Kidney (tissue), 14 donors: Measurements from ENCODE around the gene SARS1. TPM values are rescaled to one million over a fixed set of nuclear protein-coding genes. Genes with fewer than 3 reads are reported as not detected.

Experiments used
- DNase-seq, 5 donors: peaks; one replicate each; pipeline ENCODE4 v3.0.0-alpha.2; 2013 to 2020
- FAIRE-seq: peaks from 2 replicates; lab custom pipeline; 2012; peaks lifted over from hg19 to GRCh38; lab: Jason Lieb, UNC
- H3K27ac ChIP-seq, 2 donors: one replicate each; pipeline ENCODE4 v1.7.0; 2013; ENCODE audit warnings: low read depth in 2 of 2, low read length in 2 of 2, inconsistent platforms in 1 of 2
- H3K27me3 ChIP-seq: one replicate; pipeline ENCODE4 v1.7.1; 2013; ENCODE audit warnings: low read length, inconsistent platforms; ENCODE audit not compliant: control insufficient read depth, insufficient read depth
- H3K36me3 ChIP-seq, 3 donors: one replicate each; pipeline versions ENCODE4 v1.7.0 to v1.7.1; 2013; ENCODE audit warnings: low read length in 3 of 3, control low read depth in 1 of 3, inconsistent platforms in 1 of 3; ENCODE audit not compliant: insufficient read depth in 3 of 3, control insufficient read depth in 2 of 3
- H3K4me1 ChIP-seq, 3 donors: one replicate each; pipeline versions ENCODE4 v1.7.0 to v1.7.1; 2013; ENCODE audit warnings: low read length in 3 of 3, inconsistent platforms in 1 of 3, low read depth in 1 of 3; ENCODE audit not compliant: control insufficient read depth in 2 of 3, insufficient read depth in 2 of 3
- H3K4me3 ChIP-seq, 3 donors: one replicate each; pipeline versions ENCODE4 v1.7.0 to v1.8.1; 2013; ENCODE audit warnings: low read length in 3 of 3, control low read depth in 1 of 3, inconsistent platforms in 1 of 3
- H3K9ac ChIP-seq, 3 donors: one replicate each; pipeline versions ENCODE4 v1.7.0 to v1.7.1; 2013; ENCODE audit warnings: low read length in 3 of 3, control low read depth in 1 of 3, inconsistent platforms in 1 of 3
- H3K9me3 ChIP-seq, 3 donors: one replicate each; pipeline versions ENCODE4 v1.7.0 to v1.7.1; 2013; ENCODE audit warnings: low read length in 3 of 3, control low read depth in 1 of 3, inconsistent platforms in 1 of 3; ENCODE audit not compliant: control insufficient read depth in 2 of 3, insufficient read depth in 1 of 3
- CTCF ChIP-seq: IDR thresholded peaks from 3 replicates; pipeline ENCODE4 v1.5.1; 2012; ENCODE audit warnings: mild to moderate bottlenecking, moderate library complexity, borderline replicate concordance; ENCODE audit not compliant: insufficient read depth; ENCODE audit errors: extremely low read depth
- intact Hi-C: fragments of 100-400 bp; cut with DNase I; formaldehyde crosslinking; loops from one replicate; pipeline ENCODE4 v1.11.1; 2022
- polyA plus RNA-seq: library from polyadenylated mRNA; stranded (reverse); fragments of 350-450 nt; fragmentation: Illumina TruSeq; extraction: RNeasy Lipid Tissue Mini Kit (QIAGEN cat#74804); gene quantifications from one replicate; pipeline ENCODE4 v1.2.3, GENCODE V29; 2014; ENCODE audit warnings: low read depth, low replicate concordance; ENCODE audit not compliant: insufficient read depth
- total RNA-seq: library from RNA; stranded (reverse); fragmentation: NEBNext Ultra II Directional; extraction: Animal tissue kit (Norgen Biotek cat#: 25700); gene quantifications from one replicate; pipeline ENCODE4 v1.2.1, GENCODE V29; 2021
- donor health status: control.
- donor health status: control.
- donor health status: control.
- donor health status: control.
- donor health status: control.
- donor health status: DM: yes; HTN: yes; CAD: no.
- donor health status: Normal renal cell carcinoma (clear cell type).

Gene SARS1
- total and polyA plus RNA-seq, 2 donors from 2014 or later = 114 to 181 TPM

GRCh38 chr1:109250454-109251276 lies 36.9 kb downstream of the SARS1 start:
- peaks cover 0 to 34% (median 17%) of the 10 kb centered on the region in 3 donors for H3K4me1 ChIP-seq
- H3K9ac ChIP-seq = peak overlapping the region in 1 of 3 donors; percentile 12
- H3K4me3 ChIP-seq = peak overlapping the region in 2 of 3 donors; percentile 26 to 47
- peak in 2 of 5 donors; percentile 59 to 72 for DNase-seq
- TF ChIP-seq CTCF = no peak
- no peaks in the 10 kb centered on the region for H3K36me3 ChIP-seq
- intact Hi-C loops = no loop called here
- no peaks in the 10 kb centered on the region for H3K27me3 ChIP-seq
- H3K27ac ChIP-seq = no peak overlapping the region
- FAIRE-seq = no peak
- H3K9me3 ChIP-seq = no peaks in the 10 kb centered on the region

- Histone ChIP-seq H3K4me1 (peaks cover 0 to 34% (median 17%) of the 10 kb centered on the region in 3 donors), H3K27ac (no peak overlapping the region), H3K36me3 (no peaks in the 10 kb centered on the region), H3K9ac (no peak overlapping the region), H3K27me3 (no peaks in the 10 kb centered on the region), H3K9me3 (no peaks in the 10 kb centered on the region), H3K4me3 (no peak overlapping the region)
- FAIRE-seq (no peak), DNase-seq (peak in 2 of 5 donors; percentile 38 to 54)
- intact Hi-C loops = no loop called here
- TF ChIP-seq CTCF = no peak
Measured at GRCh38 chr1:109251277-109252166, 37.8 kb downstream of the SARS1 start.

GRCh38 chr1:109252167-109252892 lies 38.6 kb downstream of the SARS1 start:
- no peaks in the 10 kb centered on the region for H3K36me3 ChIP-seq
- H3K4me3 ChIP-seq = no peak overlapping the region
- intact Hi-C loops = no loop called here
- H3K9ac ChIP-seq = no peak overlapping the region
- H3K27ac ChIP-seq = no peak overlapping the region
- DNase-seq = peak in 2 of 5 donors; percentile 53 to 69
- H3K27me3 ChIP-seq = no peaks in the 10 kb centered on the region
- TF ChIP-seq CTCF = no peak
- H3K9me3 ChIP-seq = no peaks in the 10 kb centered on the region
- H3K4me1 ChIP-seq = peaks cover 0 to 34% (median 17%) of the 10 kb centered on the region in 3 donors
- no peak for FAIRE-seq
